ENCODE measurements around the gene DCLK1.

Gene DCLK1

DNA sequence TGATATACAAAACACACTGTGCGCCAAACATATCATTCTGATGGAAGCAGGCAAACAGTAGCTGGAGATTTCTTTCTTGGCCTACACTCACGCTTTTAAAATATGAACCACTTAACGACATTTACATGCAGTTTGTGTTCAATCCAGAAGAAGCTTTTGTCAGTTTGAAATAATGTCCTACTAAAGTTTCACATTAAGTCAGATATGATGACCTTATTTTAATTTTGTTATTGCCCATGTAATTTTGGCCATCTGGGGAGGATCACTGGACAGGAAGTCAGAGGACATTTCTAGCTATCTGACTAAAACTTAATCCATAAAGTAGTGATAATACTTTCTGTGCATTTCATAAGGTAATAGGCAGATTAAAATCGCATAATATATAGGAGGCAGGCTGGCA is 98.1 kb downstream of the DCLK1 start:
- no peak for DNase-seq

DNA sequence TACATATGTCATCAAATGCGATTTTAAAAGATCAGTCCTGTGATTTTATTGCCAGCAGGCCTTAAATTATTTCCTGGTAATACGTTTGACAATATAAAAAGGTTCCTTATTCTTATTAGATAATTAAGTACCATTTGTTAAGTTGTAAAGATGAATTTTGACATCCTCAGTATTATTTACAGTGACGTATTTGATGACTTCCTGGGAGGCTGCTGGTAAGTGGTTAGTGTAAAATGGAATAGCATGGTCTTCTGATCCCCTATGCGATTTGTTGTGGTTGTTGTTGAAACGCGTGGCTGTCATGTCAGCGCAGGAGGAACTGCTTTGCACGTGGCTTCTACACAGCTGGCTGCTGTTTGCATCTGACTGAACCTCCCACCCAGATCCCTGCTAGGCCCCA is 99.7 kb downstream of the DCLK1 start:
- DNase-seq, result no peak

DNA sequence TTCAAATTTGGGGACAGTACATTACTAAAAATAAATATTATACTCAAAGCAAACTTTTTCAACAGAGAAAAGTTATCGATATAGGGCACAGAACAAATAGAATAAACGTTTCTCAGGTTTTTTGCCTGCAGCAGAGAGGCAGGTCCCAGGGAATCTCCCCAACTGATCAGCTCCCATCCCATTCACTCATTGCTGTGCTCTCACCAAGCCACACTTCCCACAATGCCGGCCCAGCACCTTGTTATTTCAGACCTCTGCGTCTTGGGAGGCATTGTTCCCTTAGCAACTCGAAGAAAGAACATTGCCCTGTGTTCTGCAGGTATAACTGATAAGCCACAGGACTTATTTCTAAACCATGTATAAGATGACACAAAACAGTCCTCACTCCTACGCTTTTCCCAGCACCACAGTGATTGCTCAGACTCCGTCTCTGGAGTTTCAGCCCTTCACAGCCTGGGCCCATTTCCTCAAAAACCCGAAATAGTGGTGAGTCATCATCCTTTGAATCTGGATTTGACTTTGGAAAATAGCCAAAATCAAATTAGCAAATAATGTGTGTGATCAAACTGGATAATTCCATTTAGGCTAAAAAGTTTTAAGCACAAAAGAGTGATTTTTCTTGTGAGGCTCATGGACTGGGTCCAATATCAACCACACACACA is 100.4 kb downstream of the DCLK1 start:
- peak in 1 of 2 experiments; percentile 36 for DNase-seq

DNA sequence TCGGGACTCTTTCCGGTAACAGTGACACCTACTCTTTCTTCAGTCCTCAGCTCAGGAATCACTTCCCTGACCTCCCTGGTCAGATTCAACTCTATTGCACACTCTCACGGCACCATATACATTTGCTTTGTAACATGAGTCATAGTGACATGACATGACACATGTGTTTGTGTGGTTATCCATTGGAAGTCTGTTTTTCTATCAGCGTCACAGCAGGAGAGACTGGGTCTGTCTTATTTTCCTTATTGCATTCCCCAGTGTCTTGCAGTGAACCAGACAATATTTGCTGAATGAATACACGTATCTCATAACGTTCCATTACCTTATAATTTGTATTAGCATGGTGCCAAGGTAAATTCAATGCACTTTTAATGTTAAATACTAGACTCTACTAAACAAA is 102.0 kb downstream of the DCLK1 start:
- DNase-seq, result no peak

DNA sequence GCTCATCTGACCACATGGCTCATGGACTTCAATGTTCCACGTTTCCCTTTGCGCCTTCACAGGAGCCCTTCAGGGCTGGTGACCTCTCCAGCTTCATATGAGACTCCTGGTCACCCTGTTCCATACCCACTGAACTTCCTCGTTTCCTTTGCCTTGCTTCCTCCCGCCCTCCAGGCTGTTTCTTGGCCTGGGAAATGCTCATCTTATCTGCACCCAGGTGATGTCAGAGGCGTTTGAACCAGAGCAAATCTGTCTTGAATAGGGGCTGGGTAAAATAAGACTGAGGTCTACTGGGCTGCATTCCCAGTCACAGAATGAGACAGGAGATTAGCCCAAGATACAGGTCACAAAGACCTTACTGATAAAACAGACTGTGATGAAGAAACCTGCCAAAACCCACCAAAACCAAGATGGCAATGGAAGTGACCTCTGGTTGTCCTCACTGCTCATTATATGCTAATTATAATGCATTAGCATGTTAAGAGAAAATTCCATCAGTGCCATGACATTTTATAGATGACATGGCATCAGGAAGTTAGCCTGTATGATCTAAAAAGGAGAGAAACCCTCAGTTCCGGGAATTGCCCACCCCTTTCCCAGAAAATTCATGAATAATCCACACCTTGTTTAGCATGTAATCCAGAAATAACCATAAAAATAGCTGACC is 102.7 kb downstream of the DCLK1 start:
- no peak for DNase-seq

DNA sequence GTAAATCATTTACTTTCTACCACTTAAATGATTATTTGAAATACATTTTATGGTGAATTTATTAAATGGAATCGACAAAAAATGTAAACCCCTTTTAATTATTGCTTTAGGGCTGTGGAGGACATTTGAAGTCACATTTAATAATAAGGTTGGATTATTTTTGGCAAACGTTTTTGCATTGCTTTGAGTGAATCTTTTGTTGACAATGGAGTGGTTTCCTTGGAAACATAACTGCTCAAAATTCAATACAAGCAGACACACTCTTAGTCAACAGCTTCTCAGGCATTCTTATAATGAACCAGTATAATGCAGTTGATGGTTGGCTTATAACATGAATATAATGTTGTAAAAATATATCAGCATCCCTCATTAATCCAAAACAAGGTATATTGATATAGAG is 104.7 kb downstream of the DCLK1 start:
- DNase-seq, result no peak

DNA sequence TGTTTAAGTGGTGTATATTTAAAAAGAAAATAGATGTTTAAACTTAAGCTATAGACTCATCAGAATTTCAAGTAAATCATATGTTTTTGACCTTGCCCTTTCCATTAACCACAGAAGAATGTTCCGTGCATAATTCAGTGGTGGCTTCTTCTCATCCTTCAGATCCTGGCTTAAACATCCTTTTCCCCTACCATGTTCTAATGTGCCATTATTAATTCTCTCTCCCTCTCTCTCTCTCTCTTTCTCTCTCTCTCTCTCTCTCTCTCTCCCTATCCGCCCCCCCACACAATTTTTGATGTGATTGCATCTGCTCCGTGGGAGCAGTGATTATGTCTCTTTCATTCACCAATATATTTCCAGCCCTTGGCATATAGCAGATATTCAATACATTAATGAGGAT is 116.4 kb downstream of the DCLK1 start:
- no peak for DNase-seq

DNA sequence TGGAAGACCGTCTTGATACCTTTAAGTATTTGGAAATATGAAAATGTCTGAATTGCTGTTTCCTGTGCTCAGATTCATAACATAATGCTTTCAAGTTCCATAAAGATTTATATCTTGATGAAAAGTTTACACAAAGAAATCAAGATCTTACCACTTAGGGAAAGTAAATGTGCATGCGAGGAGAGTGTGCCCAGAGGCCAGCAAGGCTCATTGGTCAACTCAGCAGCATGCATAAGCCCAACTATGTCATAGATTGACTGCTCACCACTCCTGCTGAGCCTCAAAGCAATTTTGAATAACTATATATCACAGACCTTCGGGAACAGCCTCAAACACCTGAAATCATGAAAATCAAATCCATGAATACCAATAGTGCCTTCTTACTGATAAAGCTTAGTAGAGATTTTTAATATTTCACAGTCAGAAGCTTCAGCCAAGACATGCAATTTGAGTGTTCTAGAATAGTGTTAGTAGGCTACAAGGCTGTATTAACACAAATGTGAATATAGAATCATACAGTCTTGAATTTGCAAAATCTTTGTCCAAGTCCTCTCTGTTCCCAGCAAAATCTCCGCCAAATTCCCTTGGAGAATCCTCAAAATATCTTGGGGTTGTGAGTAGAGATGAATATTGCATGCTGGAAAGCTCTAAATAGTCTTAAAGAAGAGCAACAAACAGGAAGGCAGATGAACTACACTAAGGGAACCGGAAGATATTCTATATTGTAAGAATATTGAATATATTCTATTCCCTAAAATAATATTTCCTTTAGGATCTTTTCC is 124.1 kb downstream of the DCLK1 start:
- DNase-seq, result no peak

DNA sequence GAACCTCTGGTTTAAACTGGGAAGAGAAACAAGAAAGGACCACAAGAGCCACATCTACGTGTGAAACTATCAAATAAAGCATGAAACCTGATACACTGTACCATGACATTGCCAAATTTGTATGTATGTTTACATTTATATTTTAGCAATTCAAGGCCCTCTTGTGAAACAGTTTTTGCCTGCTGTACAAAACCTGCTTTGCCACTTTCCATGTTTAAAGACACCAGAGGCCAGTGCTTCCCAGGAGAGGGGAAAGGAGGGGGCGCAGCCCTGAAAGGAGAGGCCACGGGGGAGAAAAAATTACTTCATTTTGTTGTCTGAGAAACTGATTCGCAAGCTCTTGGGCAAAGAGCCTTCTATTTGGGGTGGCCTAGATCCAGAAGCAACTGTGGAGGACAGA is 124.8 kb downstream of the DCLK1 start:
- no peak for DNase-seq

DNA sequence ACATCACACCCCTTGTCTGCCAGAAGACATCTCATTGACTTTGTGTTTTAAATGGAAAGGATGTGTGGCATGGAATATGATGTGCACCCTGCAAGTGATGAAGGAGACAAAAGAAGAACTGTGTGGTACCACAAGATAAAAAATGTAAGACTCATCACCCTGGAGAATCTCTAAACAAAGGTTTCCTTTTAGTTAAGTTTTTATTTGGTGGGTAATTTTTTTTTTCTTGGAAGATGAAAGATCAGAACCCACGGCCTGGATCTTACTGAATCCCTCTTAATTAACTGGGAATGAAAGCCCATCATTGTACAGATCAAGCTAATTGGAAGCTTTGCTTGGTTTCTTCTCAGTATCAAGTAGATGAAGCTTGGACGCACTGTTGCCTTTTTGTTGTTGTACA is 129.6 kb downstream of the DCLK1 start:
- DNase-seq, result no peak

DNA sequence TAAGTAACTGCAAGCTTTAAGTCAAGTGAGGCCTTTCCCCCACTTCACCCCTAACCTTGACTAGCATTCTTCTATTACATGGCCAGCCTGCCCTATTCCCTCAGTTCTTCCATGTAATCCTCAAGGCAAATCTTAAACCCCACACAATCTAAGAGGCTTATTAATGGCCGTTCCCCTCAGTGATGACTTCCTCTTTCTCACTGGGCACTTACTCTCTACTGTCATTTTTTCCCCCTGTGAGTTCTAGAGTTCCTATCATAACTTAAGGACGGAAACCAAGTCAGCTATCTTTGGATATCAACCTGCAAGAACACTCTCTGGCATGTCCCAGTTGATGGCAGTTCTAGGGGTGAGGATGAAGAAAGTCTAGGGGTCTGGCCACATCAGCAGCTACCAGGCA is 131.2 kb downstream of the DCLK1 start:
- DNase-seq, result no peak

DNA sequence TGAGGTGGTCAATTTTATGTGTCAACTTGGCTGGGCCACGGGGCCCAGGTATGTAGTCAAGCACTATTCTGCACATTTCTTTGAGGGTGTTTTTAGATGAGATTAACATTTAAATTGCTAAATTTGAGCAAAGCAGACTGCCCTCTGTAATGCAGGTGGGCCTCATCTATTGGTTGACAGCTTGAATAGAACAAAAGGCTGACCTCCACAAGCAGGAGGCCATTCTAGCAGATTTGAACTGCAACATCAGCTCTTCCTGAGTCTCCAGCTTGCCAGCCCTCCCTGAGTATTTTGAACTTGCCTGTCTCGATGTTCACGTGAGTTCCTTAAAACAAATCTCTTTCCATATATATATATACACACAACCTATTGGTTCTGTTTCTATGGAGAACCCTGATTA is 134.8 kb downstream of the DCLK1 start:
- DNase-seq, result no peak

DNA sequence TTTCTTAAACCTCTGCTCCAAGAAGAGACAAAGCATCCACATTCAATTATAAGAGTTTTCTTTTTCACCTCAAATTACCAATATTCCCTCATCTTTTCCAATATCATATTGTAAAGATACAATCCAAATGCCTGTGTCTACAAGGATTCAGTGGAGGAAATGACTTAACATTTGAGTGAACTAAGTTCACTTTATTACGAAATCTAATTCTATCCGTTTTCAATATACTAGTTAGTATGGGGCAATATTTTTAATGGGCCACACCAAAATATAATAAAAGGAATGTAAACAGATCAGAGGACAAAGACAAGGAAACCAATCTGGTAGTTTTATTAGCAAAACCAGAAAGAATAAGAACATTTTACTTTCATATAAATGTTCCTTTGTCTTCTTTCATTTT is 136.0 kb downstream of the DCLK1 start:
- no peak for DNase-seq

DNA sequence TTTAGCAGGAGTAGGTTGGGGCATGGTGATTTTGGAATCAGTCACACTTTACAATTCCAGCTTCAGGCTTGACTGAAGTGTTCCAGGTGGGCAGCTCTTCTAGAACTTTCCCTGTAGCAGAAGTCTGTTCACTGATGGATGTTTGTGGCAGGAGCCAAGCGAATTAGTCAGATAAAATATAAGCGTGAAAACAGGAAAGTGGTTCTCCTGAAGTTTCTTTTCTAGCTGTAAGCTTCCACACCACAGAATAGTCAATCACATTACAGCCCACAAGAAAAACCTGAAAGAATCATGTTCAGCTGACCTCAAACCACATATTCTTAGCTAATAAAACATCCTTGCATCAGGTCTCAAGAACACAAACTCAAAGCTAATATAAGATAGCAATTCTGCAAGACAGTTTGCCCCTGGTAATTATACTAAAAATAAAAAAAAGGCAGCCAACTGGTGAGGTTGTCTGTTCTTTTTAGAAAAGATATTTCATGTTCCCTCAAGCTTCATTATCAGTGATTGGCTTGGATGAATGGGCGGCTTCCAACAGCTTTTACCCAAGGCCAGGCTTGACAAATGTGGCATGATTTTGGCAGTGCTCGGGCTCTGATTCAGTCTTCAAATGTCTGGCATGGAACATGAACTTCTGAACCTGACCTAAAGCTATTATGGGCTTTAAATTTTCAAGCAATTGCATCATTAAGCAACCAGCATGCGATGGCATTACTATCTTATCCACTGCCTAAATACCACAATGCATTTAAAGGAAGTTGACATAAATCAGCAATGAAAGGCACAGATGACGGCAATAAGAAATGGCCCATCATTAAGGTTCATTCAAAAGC is 136.8 kb downstream of the DCLK1 start:
- DNase-seq, result peak; percentile 27 to 87

DNA sequence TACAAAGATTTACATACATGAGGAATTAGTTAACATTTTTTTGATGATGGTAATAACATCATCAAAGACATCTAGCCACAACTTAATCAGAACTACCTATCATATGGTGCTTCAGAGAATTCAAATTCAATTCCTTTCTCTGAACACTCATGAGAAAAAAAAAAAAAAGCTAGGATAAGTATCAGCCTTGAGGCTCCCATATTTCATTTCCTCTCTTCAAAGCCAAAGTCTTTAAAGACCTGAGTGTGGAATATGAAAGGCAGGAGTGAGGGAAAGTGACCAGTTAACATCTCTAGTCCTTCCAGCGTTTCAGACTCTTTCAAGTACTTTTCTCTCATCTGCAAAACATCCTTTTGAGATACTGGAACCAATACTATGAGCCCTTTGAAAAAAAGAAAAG is 137.5 kb downstream of the DCLK1 start:
- no peak for DNase-seq

DNA sequence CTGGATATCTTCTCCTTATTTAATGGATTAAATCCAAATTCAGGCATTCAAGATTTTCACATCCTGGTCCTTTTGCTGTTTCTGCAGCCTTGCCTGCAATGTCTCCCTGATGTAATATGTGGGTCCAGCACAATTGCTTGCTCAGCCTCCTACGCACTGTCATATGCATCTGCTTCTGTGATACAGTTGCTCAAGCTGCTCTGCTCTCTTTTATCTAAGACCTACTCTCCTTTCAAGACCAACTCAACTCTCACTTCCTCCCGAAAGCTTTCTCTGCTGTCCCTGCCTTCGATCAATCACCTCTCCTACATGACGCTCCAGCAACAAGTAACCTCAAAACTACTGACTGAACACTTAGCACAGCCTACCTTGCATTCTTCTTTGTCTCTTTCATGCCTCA is 138.2 kb downstream of the DCLK1 start:
- DNase-seq, result no peak

DNA sequence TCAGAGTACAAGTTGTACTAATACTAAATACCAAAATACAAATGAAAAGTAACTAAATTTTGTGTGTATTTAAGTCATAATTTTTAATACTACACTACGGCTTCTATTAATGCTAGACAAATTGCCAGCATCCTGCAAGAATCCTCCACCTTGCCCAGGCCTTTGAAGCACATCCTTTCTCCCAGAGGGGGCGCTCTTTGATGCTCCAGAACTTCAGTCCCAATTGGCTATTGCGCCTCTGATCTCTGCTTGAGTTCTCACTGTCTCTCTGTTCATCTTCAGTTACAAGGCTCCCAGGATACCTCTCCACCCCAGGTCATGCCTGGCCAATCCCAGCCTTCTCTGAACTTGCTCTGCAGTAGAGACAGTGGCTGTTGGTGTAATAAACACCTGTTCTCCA is 141.0 kb downstream of the DCLK1 start:
- no peak for DNase-seq

DNA sequence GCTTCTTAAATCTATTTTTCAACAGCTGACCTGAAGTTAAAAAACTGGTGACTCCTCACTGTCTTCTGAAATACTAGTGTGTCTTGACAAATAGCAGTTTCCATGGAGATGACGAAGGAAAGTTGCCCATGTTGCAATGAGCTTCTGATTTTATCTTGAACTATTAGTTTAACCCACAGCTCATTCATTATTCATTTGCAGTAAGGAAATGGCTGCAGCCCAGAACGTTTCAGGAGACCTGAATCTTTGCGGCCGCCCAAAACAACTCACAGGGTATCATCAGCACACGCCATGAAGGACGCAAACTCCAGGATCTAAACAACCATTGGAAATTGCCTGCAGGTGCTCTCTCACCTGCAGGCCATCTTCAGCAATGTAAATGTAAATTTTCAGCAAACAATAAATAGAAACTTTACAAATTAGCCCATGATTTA is 142.5 kb downstream of the DCLK1 start:
- DNase-seq, result no peak

DNA sequence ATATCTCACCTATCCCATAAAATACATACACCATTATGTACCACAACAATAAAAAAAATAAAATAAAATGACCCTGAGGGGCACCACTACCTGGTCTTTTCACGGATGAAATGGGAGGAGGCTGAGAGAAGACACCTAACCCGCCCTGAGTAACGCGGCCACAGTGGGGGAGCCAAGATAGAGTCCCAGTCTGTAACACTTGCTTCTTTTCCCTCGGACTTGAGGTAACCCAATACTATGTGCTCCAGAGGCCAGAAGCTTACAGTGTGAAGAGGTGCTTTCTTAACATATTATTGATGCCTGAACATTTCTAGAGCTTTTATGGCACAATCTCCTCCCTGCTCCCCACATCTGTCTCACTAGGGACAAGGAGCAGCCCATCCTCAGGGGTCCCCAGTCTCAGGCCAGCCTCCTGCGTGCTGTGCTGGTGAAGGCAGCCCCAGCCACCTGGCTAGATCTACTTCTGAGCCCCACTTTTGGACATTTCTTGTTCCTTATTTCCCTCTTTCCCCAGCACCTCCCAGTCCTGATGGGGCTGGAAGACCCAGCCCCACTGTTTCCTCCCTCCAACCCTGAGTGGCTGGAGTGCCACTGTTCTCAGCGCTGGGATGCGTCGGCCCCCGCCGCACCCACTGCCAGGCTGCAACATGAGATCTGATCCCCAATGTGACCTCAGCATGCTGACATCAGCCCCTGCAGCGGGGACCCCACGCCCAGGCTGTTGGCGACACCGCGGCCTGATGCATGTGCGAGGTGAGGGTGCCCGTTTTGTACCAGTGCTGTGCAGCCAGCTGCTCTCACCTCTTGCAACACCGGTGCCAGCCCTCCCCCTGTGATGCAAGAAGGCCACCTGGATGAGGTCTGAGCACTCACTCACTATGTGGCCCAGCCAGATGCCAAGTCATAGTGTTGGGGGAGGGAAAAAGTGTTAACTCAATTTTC is 143.3 kb downstream of the DCLK1 start:
- no peak for DNase-seq

DNA sequence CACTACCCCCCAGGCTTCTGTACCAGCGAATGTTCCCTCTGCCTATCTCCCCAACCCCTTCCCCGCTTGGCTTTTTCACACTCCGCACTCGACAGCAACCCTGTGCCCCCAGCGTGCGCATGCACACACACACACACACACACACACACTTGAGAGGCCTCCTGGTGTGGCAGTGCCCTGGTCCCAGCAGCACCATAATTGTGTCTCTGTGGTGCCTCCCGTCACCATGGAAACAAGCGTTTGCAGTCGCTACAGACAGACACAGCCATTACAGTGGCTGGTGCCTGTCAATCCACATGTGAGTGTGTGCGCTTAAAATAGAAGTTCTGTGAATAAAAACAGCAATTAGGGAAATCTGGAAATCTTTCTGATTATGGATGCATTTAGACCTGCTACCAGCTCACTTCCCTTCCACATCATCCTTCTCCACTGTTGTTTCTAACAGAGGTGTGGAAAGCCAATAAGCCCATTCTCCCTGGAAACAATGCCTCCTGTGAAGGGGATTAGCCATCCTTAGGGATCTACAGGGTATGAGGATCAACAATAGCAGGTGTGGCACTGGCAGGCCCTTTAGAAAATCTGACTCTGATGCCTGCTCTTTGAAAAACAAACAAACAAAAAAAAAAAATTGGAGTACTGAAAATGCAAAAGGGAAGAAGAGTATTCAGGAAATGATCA is 146.3 kb downstream of the DCLK1 start:
- DNase-seq, result peak; percentile 4 to 27

DNA sequence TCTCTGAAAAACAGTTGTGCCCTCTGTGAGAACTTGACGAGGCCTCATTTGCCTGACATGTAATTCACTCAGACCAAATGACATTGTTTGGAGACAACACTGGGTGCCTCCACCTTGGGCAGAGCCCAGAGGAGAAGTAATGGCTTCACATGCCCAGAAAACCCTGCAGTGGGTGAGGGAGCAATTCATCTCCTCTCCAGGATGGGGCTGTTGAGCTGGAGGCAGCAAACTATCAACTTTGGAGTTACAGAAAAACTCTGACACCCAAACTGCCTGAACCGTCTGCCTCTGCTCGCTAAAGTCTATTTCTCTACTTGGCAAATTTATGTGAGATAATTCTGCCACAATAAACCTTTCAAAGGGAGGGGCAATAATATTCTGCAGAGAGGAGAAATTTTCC is 146.9 kb downstream of the DCLK1 start:
- no peak for DNase-seq

All from NCI-H446 (cell line).